HL-60 (cell line): ENCODE data around the gene RAB5IF.

Experiments
- CTCF ChIP-seq: IDR thresholded peaks from one replicate; pipeline ENCODE4 v1.5.1; 2011; ENCODE audit warnings: low read length, control low read depth, inconsistent platforms; ENCODE audit not compliant: insufficient read depth
- GABPA ChIP-seq: IDR thresholded peaks from 2 replicates; pipeline ENCODE4 v1.6.1; 2012; ENCODE audit warnings: low read depth
- POLR2AphosphoS5 ChIP-seq: IDR thresholded peaks from 2 replicates; pipeline ENCODE4 v1.6.1; 2012; ENCODE audit warnings: low read depth
- REST ChIP-seq: IDR thresholded peaks from 2 replicates; pipeline ENCODE4 v1.6.1; 2012; ENCODE audit warnings: low read depth; ENCODE audit not compliant: insufficient replicate concordance
- SPI1 ChIP-seq: IDR thresholded peaks from 2 replicates; pipeline ENCODE4 v1.6.1; 2012; ENCODE audit warnings: low read depth, mild to moderate bottlenecking, borderline replicate concordance

DNA sequence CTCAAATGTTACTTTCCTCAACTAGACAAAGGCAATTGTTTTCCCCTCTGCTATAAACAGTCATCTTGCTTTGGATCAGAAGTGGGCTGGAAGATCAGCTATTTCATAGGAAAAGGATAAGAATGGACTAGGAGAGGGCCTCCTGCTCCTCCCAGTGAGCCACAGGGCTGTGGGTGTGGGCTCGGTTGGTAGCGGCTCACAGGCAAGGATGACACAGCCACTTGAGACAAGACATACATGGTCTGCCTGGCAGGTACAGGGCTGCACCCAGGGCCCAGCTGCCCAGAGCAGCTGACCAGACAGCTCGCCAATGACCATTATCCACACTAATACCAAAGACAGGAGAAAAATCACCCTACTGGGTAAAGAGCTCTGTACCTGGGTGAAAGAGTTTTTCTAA lies 49.4 kb downstream of the RAB5IF start:
- TF ChIP-seq CTCF (no peak), REST (no peak), POLR2AphosphoS5 (no peak), GABPA (no peak), SPI1 (no peak)
